IPS-18c (cell line): ENCODE measurements around the gene ST8SIA5.

Source experiments
- H3K4me3 ChIP-seq: 2 replicates; pipeline ENCODE4 v1.7.0; 2013; ENCODE audit warnings: low read depth, mild to moderate bottlenecking, low read length, moderate library complexity; ENCODE audit not compliant: insufficient read depth
- H3K9me3 ChIP-seq: one replicate; pipeline ENCODE4 v1.6.1; 2013; ENCODE audit warnings: mild to moderate bottlenecking, low read length, moderate library complexity; ENCODE audit not compliant: control insufficient read depth, insufficient read depth

The ST8SIA5 gene

DNA sequence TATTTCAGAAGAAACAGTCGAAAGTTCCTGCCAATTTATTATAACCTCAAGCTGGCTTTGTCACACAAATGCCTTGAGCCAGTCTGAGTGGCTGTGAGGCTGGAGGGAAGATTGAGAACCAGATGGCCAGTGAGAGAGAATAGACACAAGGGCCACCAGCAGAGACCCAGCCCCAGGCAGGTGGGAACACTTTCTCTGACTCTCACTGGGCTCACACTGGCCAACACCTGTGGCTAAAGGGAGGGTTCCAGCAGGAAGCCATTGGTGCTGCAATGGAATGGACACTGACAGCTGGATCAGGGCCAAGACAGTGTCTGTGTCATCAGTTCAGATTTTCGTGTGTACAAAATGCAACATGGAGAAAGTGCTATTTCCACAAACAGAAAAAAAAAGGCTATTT, 129.7 kb downstream of the ST8SIA5 start:
- H3K9me3 ChIP-seq: no peaks in the 10 kb centered on the region
- H3K4me3 ChIP-seq: no peak overlapping the region

DNA sequence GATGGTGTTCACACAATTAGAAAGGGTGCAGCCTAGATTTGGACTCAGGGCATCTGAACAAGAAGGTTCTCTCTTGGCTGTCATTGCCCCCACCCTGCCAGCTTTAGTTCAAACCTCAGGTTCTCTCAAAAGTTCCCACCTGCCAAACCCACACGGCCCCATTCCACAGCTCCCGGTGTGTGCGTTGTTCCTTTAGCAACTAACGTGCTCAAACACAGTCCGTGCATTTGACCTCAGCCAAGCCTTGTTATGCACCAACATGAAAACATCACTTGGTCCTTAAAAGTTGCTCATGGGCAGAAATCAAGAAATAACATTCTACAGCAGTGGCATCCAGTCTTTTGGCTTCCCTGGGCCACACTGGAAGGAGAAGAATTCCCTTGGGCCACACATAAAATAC, 131.8 kb downstream of the ST8SIA5 start:
- Histone ChIP-seq H3K9me3 (no peaks in the 10 kb centered on the region), H3K4me3 (no peak overlapping the region)

DNA sequence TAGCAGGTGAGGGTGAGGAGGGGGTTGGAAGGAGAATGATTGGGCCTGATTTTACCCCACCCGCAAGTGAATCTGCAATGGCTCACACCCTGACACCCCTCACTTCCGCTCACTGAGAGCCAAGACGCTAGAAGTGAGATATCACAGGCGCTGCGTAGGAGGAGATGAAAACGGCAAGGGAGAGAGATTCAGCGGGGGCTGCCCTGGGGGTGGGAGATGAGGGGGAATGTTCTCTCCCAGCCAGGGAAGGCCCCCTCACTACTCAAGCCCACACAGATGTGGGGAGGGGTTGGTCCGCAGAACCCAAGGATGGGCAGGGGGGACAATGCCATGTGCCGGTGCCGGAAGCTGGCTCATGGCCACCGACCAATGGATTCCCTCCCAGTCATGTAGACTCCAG, 132.7 kb downstream of the ST8SIA5 start:
- Histone ChIP-seq H3K9me3 (no peaks in the 10 kb centered on the region), H3K4me3 (no peak overlapping the region)

DNA sequence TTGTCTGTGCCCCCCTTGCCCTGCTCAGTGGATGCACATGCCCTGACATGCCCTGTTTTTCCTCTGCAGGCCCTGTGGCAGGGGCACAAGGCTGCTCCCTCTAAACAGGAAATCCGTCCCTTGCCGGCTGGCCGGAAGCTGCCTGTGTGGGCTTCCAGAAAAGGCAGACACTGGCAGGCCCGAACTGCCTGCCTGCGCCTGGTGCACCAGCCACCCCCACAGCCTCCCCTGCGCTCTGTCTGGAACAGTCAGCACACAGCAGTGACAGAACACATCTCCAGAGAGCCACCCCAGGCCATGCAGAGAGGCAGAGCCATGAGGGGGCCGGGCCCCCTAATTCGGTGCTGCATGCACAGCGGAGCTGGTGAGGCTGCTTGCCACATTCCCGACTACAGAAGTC, 133.3 kb downstream of the ST8SIA5 start:
- H3K4me3 ChIP-seq: no peak overlapping the region
- no peaks in the 10 kb centered on the region for H3K9me3 ChIP-seq

DNA sequence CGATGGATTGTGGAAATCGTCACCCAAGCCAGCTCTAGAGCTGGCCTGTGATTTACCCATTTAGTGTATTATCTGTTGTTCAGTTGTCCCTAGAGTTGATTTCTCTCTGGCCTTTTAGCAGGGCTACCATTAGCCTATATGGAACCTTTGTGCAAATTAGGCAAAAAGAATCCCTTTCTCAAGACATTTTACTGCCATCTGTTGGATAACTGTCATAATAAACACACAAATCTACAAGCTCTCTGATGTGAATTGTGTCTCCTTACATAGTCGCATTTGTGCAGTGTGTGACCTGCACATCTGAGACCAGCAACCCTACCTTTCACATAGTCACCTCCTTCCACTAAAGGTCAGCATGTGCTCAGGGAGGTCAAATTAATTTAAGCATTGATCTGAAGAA, 133.9 kb downstream of the ST8SIA5 start:
- Histone ChIP-seq H3K9me3 (no peaks in the 10 kb centered on the region), H3K4me3 (no peak overlapping the region)

DNA sequence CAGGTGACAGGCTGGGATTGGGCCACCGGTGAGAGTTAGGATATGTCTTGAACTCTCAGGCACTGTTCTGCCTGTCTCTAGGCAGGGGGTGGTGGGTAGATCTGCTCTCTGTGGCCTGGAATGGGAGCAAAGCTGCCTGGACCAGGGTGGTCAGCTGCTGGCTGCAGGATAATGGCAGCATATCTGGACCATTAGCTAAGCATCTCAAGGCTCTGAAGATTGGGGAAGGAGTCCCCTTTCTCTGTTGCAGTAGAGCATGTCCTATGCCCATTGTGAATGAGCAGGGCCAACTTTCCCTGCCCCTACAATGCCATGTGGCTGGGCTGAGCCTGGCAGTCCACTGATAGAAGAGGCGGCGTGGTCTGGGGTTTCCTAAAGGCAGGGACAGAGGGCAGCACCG, 134.4 kb downstream of the ST8SIA5 start:
- Histone ChIP-seq H3K9me3 (no peaks in the 10 kb centered on the region), H3K4me3 (no peak overlapping the region)

DNA sequence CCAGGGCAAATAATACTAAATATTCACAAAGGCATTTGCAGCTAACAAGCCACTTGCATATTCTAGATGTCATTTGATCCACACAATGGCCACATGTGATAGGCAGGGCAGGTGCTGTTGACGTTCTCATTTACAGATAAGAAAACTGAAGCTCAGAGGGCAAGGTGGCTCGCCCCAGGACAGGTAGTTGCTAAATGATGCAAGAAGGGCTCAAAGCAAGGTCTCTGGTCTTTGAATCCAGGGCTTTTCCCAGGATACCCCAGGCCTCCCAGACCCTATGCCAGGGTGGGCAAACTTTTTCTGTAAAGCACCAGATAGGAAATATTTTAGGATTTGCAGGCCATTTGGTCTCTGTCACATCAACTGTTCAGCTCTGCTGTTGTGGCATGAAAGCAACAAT, 135.0 kb downstream of the ST8SIA5 start:
- Histone ChIP-seq H3K4me3 (no peak overlapping the region), H3K9me3 (no peaks in the 10 kb centered on the region)

DNA sequence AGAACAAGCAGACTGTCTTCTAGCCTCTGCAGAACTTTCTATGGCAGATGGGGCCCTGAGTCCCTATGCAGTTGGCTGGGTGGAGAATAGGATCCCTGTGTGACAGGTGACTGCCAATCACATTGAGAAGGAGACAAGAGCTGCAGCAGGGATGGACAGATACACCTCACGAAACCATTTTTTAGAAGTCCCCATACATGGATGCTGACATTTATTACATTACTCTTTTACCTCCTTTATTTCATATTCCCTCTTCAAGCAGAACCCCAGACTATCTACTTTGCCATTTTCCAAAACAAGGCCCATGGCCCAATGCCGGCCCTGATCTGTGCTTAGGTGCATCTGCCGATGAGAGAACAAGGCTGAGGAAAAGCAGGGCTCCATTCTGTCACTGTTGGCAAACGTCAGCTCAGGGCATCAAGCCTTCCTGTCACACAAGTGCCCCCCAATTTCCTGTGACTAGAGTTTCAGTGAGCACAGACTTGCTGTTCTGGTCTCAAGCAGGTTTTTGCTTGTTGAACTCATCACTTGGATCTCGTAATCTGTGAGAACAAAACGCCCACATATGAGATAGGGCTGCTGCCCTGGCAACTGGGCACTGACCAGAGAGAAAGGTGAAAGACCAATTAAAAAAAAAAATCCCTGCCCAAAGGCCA, 135.6 kb downstream of the ST8SIA5 start:
- Histone ChIP-seq H3K9me3 (no peaks in the 10 kb centered on the region), H3K4me3 (no peak overlapping the region)

DNA sequence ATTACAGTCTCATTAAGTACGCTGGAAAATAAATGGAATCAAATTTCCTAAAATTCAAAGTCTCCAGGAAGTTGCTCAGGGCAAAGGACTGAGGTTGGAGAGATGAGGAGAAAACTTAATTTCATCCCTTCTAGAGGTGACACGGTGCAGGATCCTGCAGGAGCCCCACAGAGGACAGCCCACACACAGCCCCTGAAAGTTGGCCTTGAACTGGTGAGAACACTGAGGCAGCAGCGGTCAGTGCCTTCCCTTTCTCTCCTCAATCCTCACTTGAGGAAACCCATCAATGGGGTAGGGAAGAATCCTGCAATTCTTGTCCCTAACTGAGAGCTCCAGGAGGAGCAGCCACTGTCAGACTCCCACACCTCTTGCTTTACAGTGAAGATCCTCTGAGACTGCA, 137.3 kb downstream of the ST8SIA5 start:
- Histone ChIP-seq H3K4me3 (no peak overlapping the region), H3K9me3 (no peaks in the 10 kb centered on the region)
